Neural cell (in vitro differentiated cells): ENCODE data around the gene COL27A1. TPM values are rescaled to one million over a fixed set of nuclear protein-coding genes. Genes with fewer than 3 reads are reported as not detected.

Experiments
- H2AFZ ChIP-seq: fragments of 200-600, 300-800 bp; sonication (generic), shearing (Covaris generic); 2 replicates; pipeline ENCODE4 v1.6.0; 2014; ENCODE audit warnings: low read depth, mild to moderate bottlenecking, antibody characterized with exemption, low read length, moderate library complexity
- H3F3A ChIP-seq: fragments of 200-600 bp; shearing (Covaris generic); 2 replicates; pipeline ENCODE4 v1.6.1; 2016; ENCODE audit warnings: mild to moderate bottlenecking, moderate library complexity, mixed read lengths, antibody characterized with exemption, low read length; ENCODE audit not compliant: insufficient read depth, poor library complexity, severe bottlenecking
- H3K27ac ChIP-seq: fragments of 200-600, 300-800 bp; sonication (generic), shearing (Covaris generic); 2 replicates; pipeline ENCODE4 v1.5.1; 2014; ENCODE audit warnings: mild to moderate bottlenecking, low read length, moderate library complexity
- H3K27me3 ChIP-seq: fragments of 300-800, 200-600 bp; sonication (generic), shearing (Covaris generic); 2 replicates; pipeline ENCODE4 v1.6.0; 2014; ENCODE audit warnings: mild to moderate bottlenecking, low read depth, low read length, moderate library complexity; ENCODE audit not compliant: insufficient read depth
- H3K36me3 ChIP-seq: fragments of 300-800, 200-600 bp; sonication (generic), shearing (Covaris generic); 2 replicates; pipeline ENCODE4 v1.5.1; 2014; ENCODE audit warnings: mild to moderate bottlenecking, antibody characterized with exemption, low read length, moderate library complexity; ENCODE audit not compliant: insufficient read depth
- H3K4me2 ChIP-seq: fragments of 300-800, 200-600 bp; sonication (generic), shearing (Covaris generic); 2 replicates; pipeline ENCODE4 v1.6.0; 2014; ENCODE audit warnings: mild to moderate bottlenecking, low read length
- H3K4me3 ChIP-seq: fragments of 300-800, 200-600 bp; sonication (generic), shearing (Covaris generic); 2 replicates; pipeline ENCODE4 v1.5.1; 2014; ENCODE audit warnings: mild to moderate bottlenecking, low read length, moderate library complexity
- H3K79me2 ChIP-seq: fragments of 200-600 bp; shearing (Covaris generic); replicated peaks from 2 replicates; pipeline ENCODE4 v1.6.0; 2014; ENCODE audit warnings: mild to moderate bottlenecking, low read length, moderate library complexity; ENCODE audit not compliant: insufficient read depth
- H3K9ac ChIP-seq: fragments of 300-800, 200-600 bp; sonication (generic), shearing (Covaris generic); 2 replicates; pipeline ENCODE4 v1.6.1; 2016; ENCODE audit warnings: mild to moderate bottlenecking, low read length, mixed read lengths
- H3K9me2 ChIP-seq: fragments of 200-600 bp; shearing (Covaris generic); 2 replicates; pipeline ENCODE4 v1.6.1; 2016; ENCODE audit warnings: mild to moderate bottlenecking, low read length, mixed read lengths; ENCODE audit not compliant: insufficient read depth
- H3K9me3 ChIP-seq: fragments of 200-600, 300-800 bp; sonication (generic), shearing (Covaris generic); 2 replicates; pipeline ENCODE4 v1.6.1; 2016; ENCODE audit warnings: mild to moderate bottlenecking, mixed run types, low read length, moderate library complexity, mixed read lengths
- H4K20me1 ChIP-seq: fragments of 200-600 bp; shearing (Covaris generic); 2 replicates; pipeline ENCODE4 v1.6.1; 2016; ENCODE audit warnings: mild to moderate bottlenecking, mixed run types; ENCODE audit not compliant: insufficient read depth
- EP300 ChIP-seq: fragments of 450-650 bp; conservative IDR thresholded peaks from 2 replicates; pipeline ENCODE4 v1.6.1; 2014; ENCODE audit warnings: antibody characterized with exemption, mild to moderate bottlenecking, moderate library complexity; ENCODE audit not compliant: poor library complexity, severe bottlenecking
- EZH2 ChIP-seq: fragments of 200-600, 300-800 bp; shearing (Covaris generic), sonication (generic); IDR thresholded peaks from 2 replicates; pipeline ENCODE4 v1.6.1; 2014; ENCODE audit warnings: antibody characterized with exemption, low read length, borderline replicate concordance, mild to moderate bottlenecking; ENCODE audit not compliant: insufficient read depth, poor library complexity, severe bottlenecking
- MXI1 ChIP-seq: fragments of 450-650 bp; conservative IDR thresholded peaks from 2 replicates; pipeline ENCODE4 v1.6.1; 2014; ENCODE audit warnings: antibody characterized with exemption, mild to moderate bottlenecking; ENCODE audit not compliant: poor library complexity, severe bottlenecking
- POLR2AphosphoS5 ChIP-seq: IDR thresholded peaks from 2 replicates; pipeline ENCODE4 v1.6.1; 2012
- RAD21 ChIP-seq: fragments of 450-650 bp; conservative IDR thresholded peaks from 2 replicates; pipeline ENCODE4 v1.6.1; 2014; ENCODE audit warnings: antibody characterized with exemption, mild to moderate bottlenecking, moderate library complexity
- SMC3 ChIP-seq: fragments of 450-650 bp; conservative IDR thresholded peaks from 2 replicates; pipeline ENCODE4 v1.6.1; 2014; ENCODE audit warnings: antibody characterized with exemption, mild to moderate bottlenecking, moderate library complexity; ENCODE audit not compliant: poor library complexity
- TAF1 ChIP-seq: IDR thresholded peaks from 2 replicates; pipeline ENCODE4 v1.6.1; 2012; ENCODE audit warnings: low read depth
- polyA plus RNA-seq: library from polyadenylated mRNA; depleted of rRNA; stranded (reverse); fragments of >200 nt; gene quantifications from 2 replicates; pipeline ENCODE4 v1.2.3, GENCODE V29; 2014
- TF ChIP-seq, protein P1 (sequence below): IDR thresholded peaks from 2 replicates; pipeline ENCODE4 v1.6.1; 2012; ENCODE audit warnings: borderline replicate concordance
- TF ChIP-seq, protein P2 (sequence below): fragments of 450-650 bp; IDR thresholded peaks from 2 replicates; pipeline ENCODE4 v1.5.1; 2014; ENCODE audit warnings: antibody characterized with exemption, mild to moderate bottlenecking, moderate library complexity; ENCODE audit not compliant: poor library complexity, severe bottlenecking

The COL27A1 gene
- polyA plus RNA-seq, 1 donor from 2014 or later = 0.25 TPM

DNA sequence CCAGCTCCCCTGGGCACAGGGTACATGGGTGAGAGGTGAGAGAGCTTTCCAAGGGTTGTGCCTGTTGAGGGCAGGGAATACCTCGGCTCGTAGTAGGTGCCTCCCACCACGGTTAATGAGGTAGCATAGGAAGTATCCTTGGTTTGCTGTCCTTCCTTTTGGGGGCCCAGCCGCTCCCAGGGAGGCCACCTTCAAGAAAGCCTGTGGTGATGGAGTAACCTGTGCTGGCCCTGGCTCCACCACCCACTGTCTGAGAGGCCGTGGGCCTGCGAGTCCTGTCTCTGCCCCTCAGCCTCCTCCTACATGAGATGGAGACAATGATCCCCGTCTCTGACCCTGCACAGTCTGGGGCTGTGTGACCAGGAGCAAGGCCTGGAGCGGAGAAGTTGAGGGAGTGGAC, 40.8 kb downstream of the COL27A1 start:
- no peaks in the 10 kb centered on the region for H3F3A ChIP-seq
- TF ChIP-seq EP300 (no peak), TAF1 (no peak), EZH2 (no peak), POLR2AphosphoS5 (no peak), MXI1 (no peak), RAD21 (no peak), SMC3 (no peak)
- TF ChIP-seq, protein P1, sequence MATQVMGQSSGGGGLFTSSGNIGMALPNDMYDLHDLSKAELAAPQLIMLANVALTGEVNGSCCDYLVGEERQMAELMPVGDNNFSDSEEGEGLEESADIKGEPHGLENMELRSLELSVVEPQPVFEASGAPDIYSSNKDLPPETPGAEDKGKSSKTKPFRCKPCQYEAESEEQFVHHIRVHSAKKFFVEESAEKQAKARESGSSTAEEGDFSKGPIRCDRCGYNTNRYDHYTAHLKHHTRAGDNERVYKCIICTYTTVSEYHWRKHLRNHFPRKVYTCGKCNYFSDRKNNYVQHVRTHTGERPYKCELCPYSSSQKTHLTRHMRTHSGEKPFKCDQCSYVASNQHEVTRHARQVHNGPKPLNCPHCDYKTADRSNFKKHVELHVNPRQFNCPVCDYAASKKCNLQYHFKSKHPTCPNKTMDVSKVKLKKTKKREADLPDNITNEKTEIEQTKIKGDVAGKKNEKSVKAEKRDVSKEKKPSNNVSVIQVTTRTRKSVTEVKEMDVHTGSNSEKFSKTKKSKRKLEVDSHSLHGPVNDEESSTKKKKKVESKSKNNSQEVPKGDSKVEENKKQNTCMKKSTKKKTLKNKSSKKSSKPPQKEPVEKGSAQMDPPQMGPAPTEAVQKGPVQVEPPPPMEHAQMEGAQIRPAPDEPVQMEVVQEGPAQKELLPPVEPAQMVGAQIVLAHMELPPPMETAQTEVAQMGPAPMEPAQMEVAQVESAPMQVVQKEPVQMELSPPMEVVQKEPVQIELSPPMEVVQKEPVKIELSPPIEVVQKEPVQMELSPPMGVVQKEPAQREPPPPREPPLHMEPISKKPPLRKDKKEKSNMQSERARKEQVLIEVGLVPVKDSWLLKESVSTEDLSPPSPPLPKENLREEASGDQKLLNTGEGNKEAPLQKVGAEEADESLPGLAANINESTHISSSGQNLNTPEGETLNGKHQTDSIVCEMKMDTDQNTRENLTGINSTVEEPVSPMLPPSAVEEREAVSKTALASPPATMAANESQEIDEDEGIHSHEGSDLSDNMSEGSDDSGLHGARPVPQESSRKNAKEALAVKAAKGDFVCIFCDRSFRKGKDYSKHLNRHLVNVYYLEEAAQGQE = no peak
- TF ChIP-seq, protein P2, sequence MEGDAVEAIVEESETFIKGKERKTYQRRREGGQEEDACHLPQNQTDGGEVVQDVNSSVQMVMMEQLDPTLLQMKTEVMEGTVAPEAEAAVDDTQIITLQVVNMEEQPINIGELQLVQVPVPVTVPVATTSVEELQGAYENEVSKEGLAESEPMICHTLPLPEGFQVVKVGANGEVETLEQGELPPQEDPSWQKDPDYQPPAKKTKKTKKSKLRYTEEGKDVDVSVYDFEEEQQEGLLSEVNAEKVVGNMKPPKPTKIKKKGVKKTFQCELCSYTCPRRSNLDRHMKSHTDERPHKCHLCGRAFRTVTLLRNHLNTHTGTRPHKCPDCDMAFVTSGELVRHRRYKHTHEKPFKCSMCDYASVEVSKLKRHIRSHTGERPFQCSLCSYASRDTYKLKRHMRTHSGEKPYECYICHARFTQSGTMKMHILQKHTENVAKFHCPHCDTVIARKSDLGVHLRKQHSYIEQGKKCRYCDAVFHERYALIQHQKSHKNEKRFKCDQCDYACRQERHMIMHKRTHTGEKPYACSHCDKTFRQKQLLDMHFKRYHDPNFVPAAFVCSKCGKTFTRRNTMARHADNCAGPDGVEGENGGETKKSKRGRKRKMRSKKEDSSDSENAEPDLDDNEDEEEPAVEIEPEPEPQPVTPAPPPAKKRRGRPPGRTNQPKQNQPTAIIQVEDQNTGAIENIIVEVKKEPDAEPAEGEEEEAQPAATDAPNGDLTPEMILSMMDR = no peak
- no peaks in the 10 kb centered on the region for H3K36me3 ChIP-seq
- no peaks in the 10 kb centered on the region for H3K9me3 ChIP-seq
- no peak overlapping the region for H3K4me3 ChIP-seq
- H3K27ac ChIP-seq = no peak overlapping the region
- H2AFZ ChIP-seq = no peak overlapping the region
- no peak overlapping the region for H3K9ac ChIP-seq
- H3K9me2 ChIP-seq = no peaks in the 10 kb centered on the region
- no peaks in the 10 kb centered on the region for H3K79me2 ChIP-seq
- H3K4me2 ChIP-seq = no peak overlapping the region
- H4K20me1 ChIP-seq = no peaks in the 10 kb centered on the region
- no peaks in the 10 kb centered on the region for H3K27me3 ChIP-seq

DNA sequence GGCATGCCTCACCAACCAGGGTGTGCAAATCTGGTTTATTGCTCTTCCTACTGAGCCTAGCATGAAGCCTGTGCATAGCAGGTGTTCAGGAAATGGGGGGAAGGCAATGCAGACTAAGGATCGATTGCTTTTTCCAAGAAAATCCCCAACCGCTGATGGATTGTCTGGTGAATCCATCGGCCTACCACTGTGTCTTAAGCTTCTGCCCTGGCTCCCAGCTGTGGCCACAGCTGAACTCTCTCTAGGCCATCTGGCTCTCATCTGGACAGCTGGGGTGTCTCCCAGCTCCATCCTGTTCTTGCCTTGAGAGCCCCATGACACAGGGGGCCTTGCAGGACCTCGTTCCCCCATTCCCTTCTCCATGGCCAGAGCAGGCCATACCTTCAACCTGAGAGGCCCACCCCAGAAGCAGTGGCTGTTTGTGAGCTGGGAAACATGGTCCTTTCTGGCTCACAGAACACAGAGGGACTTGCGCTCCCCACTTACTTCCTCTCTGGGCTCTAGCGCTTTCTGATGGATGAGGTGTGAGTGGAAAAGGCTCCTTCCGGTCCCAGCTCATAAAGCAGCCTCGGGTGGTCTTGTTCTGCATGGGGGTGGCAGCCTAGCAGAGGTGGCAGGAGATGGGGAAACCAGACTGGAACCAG, 41.8 kb downstream of the COL27A1 start:
- H3K4me3 ChIP-seq = no peak overlapping the region

More for the DNA sequence above, 41.8 kb downstream of the COL27A1 start:
- Histone ChIP-seq H3K27me3 (no peaks in the 10 kb centered on the region), H3K27ac (no peak overlapping the region), H3K9ac (no peak overlapping the region), H3K79me2 (no peaks in the 10 kb centered on the region), H3K9me2 (no peaks in the 10 kb centered on the region), H2AFZ (no peak overlapping the region), H4K20me1 (no peaks in the 10 kb centered on the region), H3K4me2 (no peak overlapping the region), H3K36me3 (no peaks in the 10 kb centered on the region), H3F3A (no peaks in the 10 kb centered on the region), H3K9me3 (no peaks in the 10 kb centered on the region)
- TF ChIP-seq POLR2AphosphoS5 (no peak), RAD21 (no peak), SMC3 (no peak), EZH2 (no peak), TAF1 (no peak), EP300 (no peak), MXI1 (no peak)
- TF ChIP-seq, protein P2 = no peak
- TF ChIP-seq, protein P1 = no peak
